H1 (cell line): Measurements from ENCODE around the gene ADARB2.

Experiments used
- ASH2L ChIP-seq: fragments of 200-600, 300-600 bp; sonication (generic); IDR thresholded peaks from one replicate; pipeline ENCODE4 v1.7.1; 2017; ENCODE audit warnings: low read length
- CTCF ChIP-seq, 3 experiments: IDR thresholded peaks; 1 replicate in 2 of 3; 2 replicates in 1 of 3; pipeline versions ENCODE4 v1.5.1 to v1.6.1; 2011; ENCODE audit warnings: low read length in 3 of 3, mild to moderate bottlenecking in 3 of 3, inconsistent platforms in 2 of 3, low read depth in 1 of 3, moderate library complexity in 1 of 3; ENCODE audit not compliant: insufficient read depth in 1 of 3; ENCODE audit errors: control extremely low read depth in 1 of 3
- JUND ChIP-seq: IDR thresholded peaks from 2 replicates; pipeline ENCODE4 v1.6.1; 2011; ENCODE audit warnings: mild to moderate bottlenecking, improper control_type of control experiment, low read length
- POLR2A ChIP-seq, 2 experiments: IDR thresholded peaks; 1 replicate in 1 of 2; 2 replicates in 1 of 2; pipeline ENCODE4 v1.6.1; 2011; ENCODE audit warnings: low read depth in 2 of 2, low read length in 2 of 2, mild to moderate bottlenecking in 2 of 2; ENCODE audit errors: control extremely low read depth in 1 of 2
- TAF1 ChIP-seq: IDR thresholded peaks from 2 replicates; pipeline ENCODE4 v1.6.1; 2011; ENCODE audit warnings: mild to moderate bottlenecking, low read depth, low read length

- TF ChIP-seq CTCF (IDR thresholded peaks at IDR 0.05; ENCODE audit: control extremely low read depth in 1 of 3, insufficient read depth in 1 of 3, low read depth in 1 of 3, low read length in 3 of 3): no peak
- no peak for TF ChIP-seq JUND
- no peak for TF ChIP-seq POLR2A (IDR thresholded peaks at IDR 0.05; ENCODE audit: control extremely low read depth in 1 of 2, low read depth in 2 of 2, low read length in 2 of 2)
- TF ChIP-seq TAF1: no peak
- no peak for TF ChIP-seq ASH2L
These were observed 583.4 kb downstream of the ADARB2 start for GRCh38 chr10:1153805-1154351.
